Gastrocnemius medialis (tissue), 4 donors: Measurements from ENCODE around the gene SLC22A12.

ENCODE experiments used
- POLR2A ChIP-seq, 2 donors: fragments of 450-650 bp; IDR thresholded peaks; one replicate each; pipeline ENCODE4 v1.6.1; 2017; ENCODE audit warnings: antibody characterized with exemption in 2 of 2, mild to moderate bottlenecking in 2 of 2, moderate library complexity in 2 of 2
- TF ChIP-seq, protein P1 (sequence below), 5 experiments: fragments of 450-650 bp in 3 of 5; fragments of 200-600 bp in 2 of 5; sonication (generic) in 2 of 5; IDR thresholded peaks in 4 of 5; conservative IDR thresholded peaks in 1 of 5; 1 replicate in 4 of 5; 2 replicates in 1 of 5; pipeline ENCODE4 v1.5.1; 2016 to 2019; ENCODE audit warnings: antibody characterized with exemption in 5 of 5, mild to moderate bottlenecking in 3 of 5, moderate library complexity in 3 of 5

DNA sequence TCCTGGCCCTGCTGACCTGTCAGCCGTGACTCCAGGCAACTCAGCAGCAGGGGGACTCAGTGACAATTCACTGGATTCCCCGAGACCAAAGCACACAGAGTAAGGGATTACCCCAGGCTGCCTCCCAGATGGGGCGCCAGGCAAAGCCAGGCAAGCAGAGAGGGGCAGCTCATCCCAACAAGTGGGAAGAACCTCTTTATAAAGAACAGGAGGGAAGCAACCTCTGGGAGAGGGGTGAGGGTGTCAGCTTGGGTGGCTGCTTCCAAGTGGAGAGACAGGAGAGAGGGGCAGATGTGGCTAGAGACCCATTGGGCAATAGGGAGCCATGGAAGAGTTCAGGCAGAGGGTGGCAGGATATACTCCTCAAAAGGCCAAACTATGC, 1.2 kb downstream of the SLC22A12 start:
- TF ChIP-seq, protein P1, sequence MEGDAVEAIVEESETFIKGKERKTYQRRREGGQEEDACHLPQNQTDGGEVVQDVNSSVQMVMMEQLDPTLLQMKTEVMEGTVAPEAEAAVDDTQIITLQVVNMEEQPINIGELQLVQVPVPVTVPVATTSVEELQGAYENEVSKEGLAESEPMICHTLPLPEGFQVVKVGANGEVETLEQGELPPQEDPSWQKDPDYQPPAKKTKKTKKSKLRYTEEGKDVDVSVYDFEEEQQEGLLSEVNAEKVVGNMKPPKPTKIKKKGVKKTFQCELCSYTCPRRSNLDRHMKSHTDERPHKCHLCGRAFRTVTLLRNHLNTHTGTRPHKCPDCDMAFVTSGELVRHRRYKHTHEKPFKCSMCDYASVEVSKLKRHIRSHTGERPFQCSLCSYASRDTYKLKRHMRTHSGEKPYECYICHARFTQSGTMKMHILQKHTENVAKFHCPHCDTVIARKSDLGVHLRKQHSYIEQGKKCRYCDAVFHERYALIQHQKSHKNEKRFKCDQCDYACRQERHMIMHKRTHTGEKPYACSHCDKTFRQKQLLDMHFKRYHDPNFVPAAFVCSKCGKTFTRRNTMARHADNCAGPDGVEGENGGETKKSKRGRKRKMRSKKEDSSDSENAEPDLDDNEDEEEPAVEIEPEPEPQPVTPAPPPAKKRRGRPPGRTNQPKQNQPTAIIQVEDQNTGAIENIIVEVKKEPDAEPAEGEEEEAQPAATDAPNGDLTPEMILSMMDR (IDR thresholded peaks at IDR 0.05 in 4 of 5, conservative IDR thresholded peaks at IDR 0.05 in 1 of 5) = no peak
- no peak for TF ChIP-seq POLR2A (IDR thresholded peaks at IDR 0.05)
